Esophagus mucosa (tissue), 1 donor: ENCODE results near the gene UNC13D. TPM values are rescaled to one million over a fixed set of nuclear protein-coding genes. Genes with fewer than 3 reads are reported as not detected.
A peak's percentile ranks its signal among the peaks of the same experiment; 100 is the strongest.
"Not testable (repeated sequence)": the region's sequence is repeated elsewhere in the genome, so short reads cannot be mapped to it uniquely, and the experiment has no call there.

Experiments used
- ATAC-seq: fragments of 200-7000 bp; cut with Tn5 transposase; one replicate; pipeline ENCODE4 v1.9.1; 2020
- total RNA-seq: library from RNA; stranded (reverse); gene quantifications from one replicate; pipeline ENCODE4 v1.2.4, GENCODE V29; 2023
- donor health status: DM: yes; HTN: yes; CAD: no.

UNC13D gene
- total RNA-seq, result 26.0 TPM

GRCh38 chr17:75843577-75844529 lies at the start of gene UNC13D:
Gene UNC13D, minus strand, starts transcription at chr17:75844404. Its CDS starts 67 bp downstream, at chr17:75844337.
- peak; percentile 19 for ATAC-seq

GRCh38 chr17:75893305-75894048 lies 49.3 kb upstream of the UNC13D start:
- ATAC-seq, result no peak

GRCh38 chr17:75892556-75893224 lies 48.5 kb upstream of the UNC13D start:
- ATAC-seq, result no peak

DNA sequence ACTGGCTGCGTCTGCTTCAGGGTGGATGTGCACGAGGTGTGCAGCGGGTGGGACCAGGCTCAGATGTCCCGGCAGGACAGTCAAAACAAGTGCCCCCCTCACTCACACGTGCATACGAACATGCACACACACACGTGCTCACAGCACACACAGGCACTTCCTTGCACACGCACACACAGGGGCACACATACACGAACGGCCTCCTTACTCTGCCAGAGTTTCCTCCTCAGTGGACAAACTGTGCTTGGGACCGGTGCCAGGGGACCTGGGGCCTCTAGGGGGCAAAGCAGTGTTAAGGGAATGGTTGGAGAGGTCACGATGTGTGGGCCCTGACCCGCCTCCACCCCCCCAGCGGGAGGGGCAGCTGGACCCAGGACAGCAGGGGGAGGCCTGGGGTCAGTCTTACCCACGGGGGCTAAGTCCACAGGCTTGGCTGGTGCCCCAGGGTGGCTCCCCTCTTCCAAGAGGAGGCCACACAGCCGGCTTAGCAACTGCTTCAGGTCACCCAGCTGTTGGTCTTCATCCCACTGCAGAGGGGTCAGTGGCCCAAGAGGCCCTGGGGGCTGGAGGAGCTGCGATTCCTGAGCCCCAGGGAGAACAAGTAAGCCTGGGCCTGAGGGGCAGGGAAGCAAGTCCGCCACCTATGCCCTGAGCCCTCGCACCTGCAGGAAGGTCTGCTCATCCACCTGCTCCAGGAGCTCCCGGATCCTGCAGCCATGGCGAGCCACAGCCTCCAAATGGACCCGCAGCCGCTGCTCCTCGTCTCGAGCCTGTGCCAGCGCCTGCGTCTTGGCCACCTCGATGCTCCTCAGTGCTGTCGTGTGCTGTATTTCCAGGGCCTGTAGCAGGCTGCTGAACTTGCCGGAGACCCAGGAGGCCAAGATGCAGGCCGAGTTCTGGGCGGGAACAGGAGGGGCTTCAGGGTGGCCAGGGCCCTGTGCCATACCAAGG lies 47.7 kb upstream of the UNC13D start:
- no peak for ATAC-seq

DNA sequence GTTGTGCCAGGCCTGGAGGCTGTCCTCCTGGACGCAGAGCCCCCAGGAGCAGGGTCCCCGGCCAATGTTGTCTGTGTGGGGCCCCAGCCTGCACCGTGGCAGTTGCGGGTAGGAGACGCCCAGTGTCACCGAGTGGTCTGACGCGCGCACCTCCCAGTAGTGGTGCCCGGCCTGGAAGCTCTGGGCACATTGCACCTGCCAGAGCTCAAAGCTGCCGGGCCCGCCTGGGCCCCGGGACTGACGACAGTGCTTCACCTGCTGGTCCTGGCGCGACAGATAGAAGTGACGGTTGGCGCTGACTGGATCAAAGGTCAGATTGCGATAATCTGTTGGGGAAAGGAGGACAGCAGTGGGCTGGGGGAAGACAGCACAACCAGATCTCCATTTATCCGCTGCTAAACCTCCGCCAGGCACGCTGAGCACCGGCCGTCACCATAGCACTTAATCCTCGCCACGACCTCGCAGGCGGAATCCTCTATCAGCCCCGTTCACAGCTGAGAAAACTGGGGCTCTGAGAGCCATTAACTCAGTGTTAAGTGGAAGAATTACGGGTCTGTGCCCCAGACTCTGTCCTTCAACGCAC lies 46.9 kb upstream of the UNC13D start:
- no peak for ATAC-seq

DNA sequence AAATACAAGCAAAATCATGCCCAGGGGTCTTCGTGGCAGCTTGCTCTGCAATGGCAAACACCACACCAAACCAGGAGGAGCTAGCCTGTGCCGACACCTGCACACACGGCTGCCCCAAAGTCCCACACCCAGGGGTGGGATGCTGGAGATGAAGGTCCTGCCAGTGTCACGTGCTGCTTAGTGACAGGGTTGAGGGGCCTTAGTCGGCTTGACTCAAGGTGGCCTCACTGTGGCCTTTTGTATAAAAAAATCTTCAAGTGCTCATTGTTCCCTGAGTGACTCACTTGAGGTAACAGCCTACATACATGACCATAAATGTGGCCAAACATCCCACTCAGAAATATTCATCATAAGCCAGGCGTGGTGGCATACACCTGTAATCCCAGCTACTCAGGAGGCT lies 45.2 kb upstream of the UNC13D start:
- ATAC-seq, result peak; percentile 15

DNA sequence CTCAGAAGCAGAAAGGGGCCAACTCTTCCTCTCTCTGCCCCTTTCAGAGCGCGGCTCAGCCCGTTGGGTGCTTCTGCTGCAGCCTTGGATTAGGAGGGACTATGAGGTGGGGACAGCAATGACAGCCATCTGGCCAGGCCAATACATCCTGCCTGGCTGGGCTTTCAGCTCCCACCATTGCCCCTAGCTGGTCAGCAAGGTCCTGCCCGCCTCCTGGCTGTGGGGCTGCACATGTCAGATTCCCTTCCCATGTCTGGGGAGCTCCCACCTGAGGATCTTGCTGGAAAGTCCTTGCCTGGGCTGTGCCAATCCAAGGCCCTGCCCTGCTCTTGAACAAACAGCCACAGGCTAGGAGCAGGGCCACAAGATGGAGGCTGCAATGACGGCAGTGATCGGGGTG lies 44.3 kb upstream of the UNC13D start:
- no peak for ATAC-seq

DNA sequence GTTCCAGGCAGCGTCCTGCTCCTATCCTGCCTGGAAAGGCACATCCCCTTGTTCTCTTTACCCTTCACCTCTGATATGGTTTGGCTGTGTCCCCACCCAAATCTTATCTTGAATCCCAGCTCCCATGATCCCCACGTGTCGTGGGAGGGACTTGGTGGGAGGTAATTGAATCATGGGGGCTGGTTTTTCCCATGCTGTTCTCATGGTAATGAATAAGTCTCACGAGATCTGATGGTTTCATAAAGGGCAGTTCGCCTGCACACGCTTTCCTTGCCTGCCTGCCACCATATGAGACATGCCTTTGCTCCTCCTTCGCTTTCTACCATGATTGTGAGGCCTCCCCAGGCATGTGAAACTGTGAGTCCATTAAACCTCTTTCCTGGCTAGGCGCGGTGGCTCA lies 41.7 kb upstream of the UNC13D start:
- ATAC-seq, result not testable (repeated sequence)

DNA sequence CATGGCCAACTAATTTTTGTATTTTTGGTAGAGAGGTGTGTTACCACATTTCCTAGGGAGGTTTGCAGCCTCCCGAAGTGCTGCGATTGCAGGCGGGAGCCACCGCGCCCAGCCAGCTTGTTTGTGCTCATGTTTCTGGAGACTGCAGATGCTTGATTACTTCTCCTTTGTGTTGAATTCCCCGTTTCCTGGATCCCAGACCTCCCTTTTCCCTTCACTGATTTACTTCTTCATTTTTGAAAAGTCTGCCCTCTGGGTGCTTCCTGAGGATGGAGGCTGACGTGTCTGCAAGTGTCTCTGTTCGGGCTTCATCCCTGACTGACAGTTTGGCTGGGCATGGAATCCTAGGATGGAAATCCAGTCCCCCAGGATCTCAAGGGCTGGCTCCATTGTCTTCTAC lies 41.2 kb upstream of the UNC13D start:
- no peak for ATAC-seq

GRCh38 chr17:75881678-75882454 lies 37.7 kb upstream of the UNC13D start:
- ATAC-seq, result no peak

GRCh38 chr17:75880266-75880665 lies 36.1 kb upstream of the UNC13D start:
- no peak for ATAC-seq

DNA sequence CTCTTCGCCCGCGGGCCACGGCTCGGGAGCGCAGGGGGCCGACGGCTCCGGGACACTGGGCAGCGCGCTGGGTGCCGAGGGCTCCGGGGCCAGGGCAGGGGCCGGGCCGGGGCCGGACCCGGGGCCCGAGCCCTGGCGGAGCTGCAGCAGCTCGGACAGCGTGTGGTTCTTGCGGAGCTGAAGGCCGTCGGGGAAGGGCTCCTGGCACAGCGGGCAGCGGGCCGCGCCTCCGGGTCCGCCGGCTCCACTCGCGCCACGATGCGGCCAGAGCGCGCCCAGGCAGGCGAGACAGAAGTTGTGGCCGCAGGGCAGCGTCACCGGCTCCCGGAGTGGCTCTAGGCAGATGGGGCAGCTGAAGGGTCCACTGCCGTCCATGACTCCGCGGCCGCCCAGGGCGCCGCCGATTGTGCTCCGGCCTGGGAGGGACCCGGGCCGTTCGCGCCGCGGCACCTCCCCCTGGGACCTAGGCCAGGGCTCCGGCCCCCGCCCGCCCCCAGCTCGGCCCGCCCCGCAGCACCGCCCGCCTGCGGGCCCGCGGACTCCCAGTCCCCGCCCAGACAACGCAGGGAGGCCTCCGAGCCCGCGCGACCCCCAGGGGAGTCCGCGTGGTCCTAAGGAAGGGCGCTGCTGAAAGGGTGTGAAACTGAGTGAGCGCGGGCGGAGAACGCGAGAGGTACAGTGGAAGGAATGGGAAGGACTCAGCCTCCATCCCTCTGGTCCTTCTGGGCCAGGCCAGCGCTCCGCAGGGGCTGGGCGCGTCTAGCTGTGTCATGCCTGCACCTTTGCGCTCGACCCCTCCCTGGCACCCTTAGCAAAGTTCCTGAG lies 34.2 kb upstream of the UNC13D start, which contains the start of gene TRIM47:
Gene TRIM47 (minus strand): TSS at position 408 of the 825 bp plus-strand sequence. CDS start 33 bp downstream, at position 375.
- peak; percentile 39 for ATAC-seq

DNA sequence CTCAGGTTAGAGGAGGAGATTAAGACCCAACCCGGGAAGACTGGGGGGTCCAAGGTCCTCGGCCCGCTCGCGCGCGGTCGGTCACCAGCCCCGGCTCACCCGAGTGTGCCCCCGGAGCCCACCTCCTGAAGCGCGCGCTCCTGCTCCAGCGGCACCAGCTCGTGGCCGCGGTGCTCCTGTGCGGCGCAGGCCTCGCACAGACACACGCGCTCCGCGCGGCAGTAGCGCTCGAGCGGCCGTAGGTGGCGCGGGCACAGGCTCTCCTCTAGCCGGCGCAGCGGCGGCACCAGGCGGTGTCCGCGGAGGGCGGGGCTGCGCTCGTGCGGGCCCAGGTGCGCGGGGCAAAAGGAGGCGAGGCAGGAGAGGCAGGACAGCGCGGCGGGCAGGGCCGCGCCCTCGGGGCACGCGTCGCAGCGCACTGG lies 33.6 kb upstream of the UNC13D start:
- peak; percentile 68 for ATAC-seq

DNA sequence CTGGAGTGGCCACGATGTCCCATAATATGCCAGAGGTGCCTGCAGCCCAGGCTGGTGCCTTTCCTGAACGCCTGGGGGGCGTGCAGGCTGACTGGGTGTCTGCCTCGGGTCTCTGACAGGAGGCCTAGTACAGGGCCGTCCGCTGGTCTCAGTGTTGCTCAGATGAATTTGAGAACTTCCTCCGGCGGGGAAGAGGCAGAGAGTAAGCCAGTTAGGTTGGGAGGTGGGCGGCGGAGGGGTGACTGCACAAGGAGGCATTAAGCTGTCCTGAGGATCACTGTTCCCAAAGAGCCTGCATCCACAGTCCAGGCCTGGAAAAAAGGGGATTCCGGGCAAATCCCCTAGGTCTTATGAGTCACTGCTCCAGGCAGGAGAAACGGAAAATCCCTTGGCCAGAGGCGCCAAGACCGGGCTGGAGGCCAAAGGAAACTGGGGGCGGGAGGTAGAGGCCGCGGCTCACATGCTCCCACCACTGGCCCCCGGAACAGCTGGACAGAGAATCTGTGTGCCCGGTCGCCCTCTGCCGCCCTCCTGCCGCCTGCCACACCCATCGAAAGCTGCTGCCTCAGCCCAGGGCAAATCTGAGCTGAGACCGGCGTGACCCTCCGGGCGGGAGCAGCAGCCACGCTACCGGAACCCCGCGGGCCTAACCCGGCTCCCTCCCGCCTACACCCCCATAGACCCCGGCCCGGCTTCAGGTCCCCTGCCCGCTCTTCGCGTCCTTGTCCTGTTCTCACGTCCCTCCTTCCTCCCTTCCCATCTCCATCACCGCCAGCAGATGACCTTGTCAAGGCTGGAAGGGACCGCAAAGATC lies 32.9 kb upstream of the UNC13D start:
- peak; percentile 7 for ATAC-seq

GRCh38 chr17:75876190-75876937 lies 32.2 kb upstream of the UNC13D start:
- ATAC-seq, result no peak

DNA sequence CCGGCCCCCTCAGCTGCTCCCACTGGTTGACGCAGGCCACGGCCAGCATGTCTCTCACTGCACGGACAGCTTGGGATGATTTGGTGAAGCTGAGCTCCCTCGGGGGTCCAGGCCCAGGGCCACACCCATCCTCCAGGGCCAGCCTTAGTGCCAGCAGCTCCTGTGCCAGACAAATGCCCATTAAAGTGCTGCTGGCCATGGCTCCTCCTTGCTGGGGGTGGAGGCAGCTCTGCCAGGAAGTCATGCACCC lies 31.7 kb upstream of the UNC13D start:
- ATAC-seq, result peak; percentile 45

GRCh38 chr17:75875182-75875939 lies 31.2 kb upstream of the UNC13D start:
- no peak for ATAC-seq
